KBM-7 (cell line): ENCODE data around the gene CACNA2D2.
A peak's percentile ranks its signal among the peaks of the same experiment; 100 is the strongest.

ENCODE experiments used
- DNase-seq: peaks from one replicate; pipeline ENCODE4 v3.0.0-alpha.2; 2015
- in situ Hi-C: fragments of 300-500 bp; cut with MboI; formaldehyde crosslinking; loops from 2 replicates; pipeline ENCODE4 v1.14.3; 2020; ENCODE audit warnings: low sequenced_read_pairs, low pct_unique_long_range_greater_than_20kb, mixed read lengths

CACNA2D2 gene

DNA sequence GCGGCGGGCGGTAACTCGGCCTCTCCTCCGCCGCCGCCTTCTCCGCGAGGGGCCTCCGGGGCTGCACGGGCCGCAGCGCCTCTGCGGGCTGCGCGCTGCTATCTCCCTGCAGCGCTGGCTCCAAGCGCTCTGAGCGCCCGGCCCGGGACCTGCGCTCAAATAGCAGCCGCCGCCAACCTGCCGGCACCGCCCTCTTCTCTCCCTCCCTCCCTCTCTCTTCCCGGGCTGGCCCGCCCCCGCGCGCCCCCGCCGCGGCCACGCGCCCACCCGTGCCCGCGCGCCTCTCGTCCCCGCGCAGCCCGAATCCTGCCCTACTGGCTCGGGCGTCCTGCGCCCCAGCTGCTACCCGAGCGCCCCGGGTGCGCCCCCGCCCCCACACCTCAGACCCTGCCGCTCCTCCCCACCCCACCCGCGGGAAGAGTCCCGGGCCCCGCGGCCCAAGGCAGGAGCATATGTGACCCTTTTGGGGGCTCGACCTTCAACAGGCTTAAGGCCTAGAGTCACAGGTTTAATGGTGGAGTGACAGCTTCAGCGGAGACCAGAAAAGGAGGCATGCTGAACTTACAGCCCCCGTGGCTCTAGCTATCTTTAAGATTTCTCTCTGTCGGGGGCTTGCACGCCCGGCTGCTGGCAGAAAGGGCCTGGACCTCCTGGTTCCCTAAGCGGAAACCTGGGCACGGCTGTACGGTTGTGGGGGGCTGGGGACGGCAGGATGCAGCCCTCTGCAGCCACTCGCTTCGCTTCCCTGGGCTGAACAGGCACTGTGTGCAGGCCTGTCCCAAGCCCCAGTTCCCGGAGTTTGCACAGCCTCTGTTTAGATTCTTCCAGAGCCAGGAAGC lies at the start of gene CACNA2D2:
CACNA2D2 (minus strand) TSS at position 131 of the 839 bp plus-strand sequence. CDS start 211 bp downstream, outside the sequence.
- DNase-seq, result peak; percentile 65
- in situ Hi-C loops, result no loop called here

DNA sequence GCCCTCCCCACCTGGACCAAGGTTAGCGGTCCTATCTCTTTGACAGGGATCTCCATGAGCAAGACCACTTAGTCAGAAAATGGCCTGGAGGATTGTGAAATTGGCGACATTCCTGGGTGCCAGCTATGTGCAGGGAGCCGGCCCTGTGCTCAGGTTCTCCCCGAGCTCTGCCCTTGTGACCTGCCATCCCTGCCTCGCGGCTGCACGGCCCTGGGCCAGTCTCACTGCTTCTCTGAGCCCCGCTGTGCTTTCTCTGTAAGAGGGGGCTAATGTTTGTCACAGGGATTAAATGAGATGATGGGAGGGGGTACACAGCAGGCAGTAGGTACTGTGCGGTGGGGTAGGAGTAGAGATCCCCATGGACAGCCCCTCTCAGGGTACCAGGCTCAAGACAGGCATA lies 49.2 kb upstream of the CACNA2D2 start:
- in situ Hi-C loops, result no loop called here
- no peak for DNase-seq

DNA sequence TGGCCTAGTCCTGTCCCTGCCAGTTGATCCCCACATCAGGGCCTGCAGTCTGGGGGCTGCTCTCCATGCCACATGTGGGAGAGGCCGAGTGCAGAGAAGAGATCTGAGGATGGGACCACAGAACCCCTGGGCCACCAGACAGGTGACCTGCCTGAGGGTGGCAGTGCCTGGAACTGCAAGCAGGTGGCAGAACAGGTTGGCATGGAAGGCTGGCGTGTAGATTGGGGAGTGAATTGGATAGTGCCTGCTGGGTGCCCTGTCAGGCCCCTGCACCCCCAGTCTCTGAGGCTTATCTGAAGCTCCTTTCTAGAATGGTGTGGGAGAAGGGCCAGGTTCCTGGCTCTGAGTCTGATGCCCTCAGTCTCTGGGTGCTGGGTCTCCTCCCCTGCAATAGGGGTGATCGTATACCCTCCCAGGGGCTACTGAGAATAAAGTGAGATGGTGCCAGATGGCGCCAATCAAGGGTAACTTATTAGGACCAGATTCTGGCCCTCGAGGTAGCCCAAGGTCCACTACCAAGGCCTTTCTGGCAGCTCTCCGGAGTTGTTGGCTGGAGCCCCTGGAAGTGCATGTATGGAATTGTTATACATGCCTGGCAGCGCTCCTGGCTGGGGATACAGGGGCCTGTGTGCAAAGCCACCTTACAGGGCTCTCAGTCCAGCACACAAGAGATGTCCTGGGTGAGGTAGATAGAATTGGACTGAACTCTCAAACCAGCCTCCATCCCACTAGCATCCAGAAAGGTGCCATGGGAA lies 48.4 kb upstream of the CACNA2D2 start:
- in situ Hi-C loops, result no loop called here

GRCh38 chr3:50551054-50551659 lies 47.7 kb upstream of the CACNA2D2 start:
- in situ Hi-C loops, result no loop called here
- no peak for DNase-seq

More for the DNA sequence above, 48.4 kb upstream of the CACNA2D2 start:
- DNase-seq, result no peak

DNA sequence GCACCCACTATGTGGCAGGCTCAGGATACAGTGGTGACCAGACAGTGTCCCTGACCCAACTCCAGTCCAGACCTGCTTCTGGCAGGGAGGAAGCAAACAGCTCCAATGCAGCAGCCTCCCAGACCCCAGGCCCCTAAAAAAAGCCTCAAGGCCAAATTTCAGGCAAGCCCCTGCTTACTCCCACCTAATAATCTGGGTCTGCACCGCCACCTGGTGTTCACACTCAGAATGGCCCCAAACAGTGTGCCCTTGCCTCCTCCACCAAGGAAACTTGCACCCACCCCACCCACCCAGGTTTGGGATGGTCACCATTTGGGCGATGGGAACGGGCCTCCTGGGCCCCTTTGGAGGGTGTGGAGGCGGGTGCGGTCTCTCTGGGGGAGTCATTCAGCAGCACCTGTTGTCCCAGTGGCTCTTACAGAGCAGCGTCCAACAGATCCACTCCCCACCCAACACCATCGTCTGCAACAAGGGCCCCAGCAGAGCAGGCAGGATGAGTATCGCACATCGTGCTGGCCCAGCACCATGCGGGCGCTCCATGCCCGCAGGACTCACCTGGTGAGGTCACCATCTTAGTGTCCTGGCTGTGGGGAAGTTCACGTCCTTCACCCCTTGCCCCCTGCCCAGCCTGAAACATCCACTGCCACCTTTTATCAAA lies 46.8 kb upstream of the CACNA2D2 start:
- DNase-seq, result peak; percentile 73
- in situ Hi-C loops, result no loop called here

DNA sequence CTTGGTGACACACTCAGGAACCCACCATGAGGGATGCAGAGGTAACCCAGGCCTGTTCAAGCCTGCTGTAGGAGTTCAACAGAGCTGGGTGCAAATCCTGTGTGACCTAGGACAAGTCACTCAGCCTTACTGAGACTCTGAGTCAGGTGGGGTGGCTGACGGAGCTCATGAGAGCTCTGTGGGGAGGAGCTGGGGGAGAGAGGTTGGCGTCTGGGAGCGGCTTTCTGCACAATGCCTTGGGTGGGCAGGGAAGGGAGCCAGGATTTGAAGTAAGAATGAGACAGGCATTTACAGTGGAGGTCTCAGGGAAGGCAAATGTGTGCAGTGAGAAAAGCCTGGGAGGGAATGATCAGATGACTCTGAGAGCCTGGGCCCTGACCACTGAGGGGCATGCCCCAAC lies 45.8 kb upstream of the CACNA2D2 start:
- in situ Hi-C loops, result no loop called here
- DNase-seq, result no peak

- no peak for DNase-seq
- in situ Hi-C loops, result no loop called here
Measured at GRCh38 chr3:50545781-50546180, 42.3 kb upstream of the CACNA2D2 start.

- peak; percentile 83 for DNase-seq
- in situ Hi-C loops, result no loop called here
Measured at GRCh38 chr3:50542177-50543034, 39.0 kb upstream of the CACNA2D2 start.

GRCh38 chr3:50539356-50540286 lies 36.2 kb upstream of the CACNA2D2 start:
- DNase-seq, result no peak
- in situ Hi-C loops, result no loop called here

GRCh38 chr3:50537421-50538129 lies 34.1 kb upstream of the CACNA2D2 start:
- DNase-seq, result no peak
- in situ Hi-C loops, result no loop called here

DNA sequence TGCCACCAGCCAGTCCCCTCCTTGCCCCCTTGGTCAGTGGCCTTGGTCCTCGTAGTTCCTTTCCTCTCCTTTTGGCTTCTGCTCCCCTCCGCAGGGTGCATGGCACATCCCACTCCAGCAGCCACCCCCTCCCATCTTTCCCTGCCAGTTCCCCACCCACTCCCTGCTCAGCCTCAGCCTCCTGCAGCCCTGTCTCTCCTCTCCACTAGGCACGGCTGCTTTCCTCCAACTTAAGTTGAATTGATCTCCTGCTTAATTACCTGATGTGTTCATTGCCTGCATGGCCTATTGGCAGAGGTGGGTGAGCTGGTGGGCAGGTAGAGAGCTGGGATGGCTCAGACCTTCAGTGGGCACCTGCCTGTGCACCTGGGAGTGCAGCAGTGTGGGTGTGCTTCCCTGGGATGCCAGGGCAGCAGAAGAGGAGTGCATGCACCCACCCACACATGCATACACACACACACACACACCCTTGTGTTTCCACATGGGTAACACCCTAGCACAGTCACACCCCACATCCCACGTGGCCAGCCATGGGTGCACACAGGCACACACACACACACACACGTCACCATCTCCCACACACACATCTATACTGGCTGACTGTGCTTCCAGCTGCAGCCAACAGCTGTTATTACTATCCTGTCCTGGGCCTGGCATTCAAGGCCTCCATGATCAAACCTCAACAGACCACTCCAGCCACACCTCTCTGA lies 33.2 kb upstream of the CACNA2D2 start:
- no peak for DNase-seq
- in situ Hi-C loops, result no loop called here

GRCh38 chr3:50534681-50535330 lies 31.4 kb upstream of the CACNA2D2 start:
- in situ Hi-C loops, result no loop called here
- no peak for DNase-seq

DNA sequence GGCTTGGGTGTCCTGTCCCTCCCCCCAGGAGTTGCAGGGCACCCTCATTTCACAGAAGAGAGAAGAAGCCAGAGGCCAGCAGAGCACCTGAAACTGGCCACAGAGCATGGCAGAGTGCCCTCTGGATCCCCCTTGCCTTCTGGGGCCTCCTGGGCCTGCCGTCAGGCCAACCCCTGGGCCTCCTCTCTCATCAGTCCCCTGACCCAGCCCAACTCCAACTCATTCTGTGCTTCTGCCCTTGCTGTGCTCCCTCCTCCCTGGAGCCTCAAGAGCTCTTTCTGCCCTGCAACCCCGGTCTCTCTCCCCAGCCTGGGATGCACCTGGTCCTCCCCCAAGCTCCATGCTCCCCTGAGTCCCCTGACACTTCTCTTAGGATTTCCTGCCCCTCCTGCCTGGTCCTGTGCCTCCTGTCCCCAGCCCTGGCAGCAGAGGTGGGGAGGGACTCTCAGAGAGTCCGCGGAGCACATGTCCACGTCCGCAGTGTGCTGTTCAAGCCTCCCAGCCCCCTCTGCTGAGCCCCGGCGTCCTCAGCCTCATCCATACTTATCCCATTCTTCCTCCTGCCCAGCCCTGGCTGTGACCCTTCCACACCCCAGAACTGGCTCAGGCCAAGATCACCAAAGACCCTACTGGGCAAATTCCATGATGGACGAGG lies 30.5 kb upstream of the CACNA2D2 start:
- no peak for DNase-seq
- in situ Hi-C loops, result no loop called here

DNA sequence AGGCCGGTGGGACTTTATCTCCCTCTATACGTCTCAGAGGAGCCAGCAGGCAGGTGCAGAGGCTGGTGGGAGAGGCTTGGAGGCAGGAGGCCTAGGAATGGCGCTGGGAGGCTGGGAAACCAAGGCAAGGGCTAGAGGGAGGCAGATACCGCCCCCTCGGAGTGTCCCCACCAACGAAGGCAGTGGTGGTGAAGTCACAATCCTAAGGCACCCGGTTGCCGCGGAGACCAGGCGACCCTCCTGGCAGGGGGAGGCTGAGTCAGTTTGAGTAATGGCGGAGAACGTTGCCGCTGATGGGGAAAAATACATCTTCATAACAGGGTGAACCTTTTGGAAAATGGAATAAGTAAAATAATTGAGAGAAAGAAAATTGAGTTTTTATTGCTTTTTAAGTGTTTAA lies 29.9 kb upstream of the CACNA2D2 start:
- in situ Hi-C loops, result no loop called here
- DNase-seq, result no peak

- in situ Hi-C loops, result no loop called here
- DNase-seq, result no peak
Measured at GRCh38 chr3:50532062-50532705, 28.8 kb upstream of the CACNA2D2 start.
